ENCODE results near the gene C1QL4. TPM values are rescaled to one million over a fixed set of nuclear protein-coding genes. Genes with fewer than 3 reads are reported as not detected.
"Not testable (repeated sequence)": the region's sequence is repeated elsewhere in the genome, so short reads cannot be mapped to it uniquely, and the experiment has no call there.

Gene C1QL4
- total and polyA plus RNA-seq, 2 donors (not counting 1 experiment from before 2014, with no cell fraction given): not detected

DNA sequence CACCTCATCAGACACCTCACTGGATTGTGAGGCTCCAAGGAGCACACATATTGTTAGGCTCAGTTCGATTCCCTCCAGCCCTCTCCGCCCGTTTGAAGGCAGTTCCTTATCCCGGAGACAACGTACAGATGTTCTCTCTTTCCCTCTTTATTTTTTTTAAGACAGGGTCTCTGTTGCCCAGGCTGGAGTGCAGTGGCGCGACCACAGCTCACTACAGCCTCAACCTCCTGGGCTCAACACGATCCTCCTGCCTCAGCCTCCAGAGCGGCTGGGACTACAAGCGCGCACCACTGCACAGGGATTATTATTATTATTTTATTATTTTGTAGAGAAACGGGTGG, 14.7 kb downstream of the C1QL4 start:
- Mint-ChIP-seq H3K4me1 (peaks cover 23% of the 10 kb centered on the region), H3K27me3 (no peaks in the 10 kb centered on the region), H3K9me3 (ENCODE audit: insufficient read depth) (no peaks in the 10 kb centered on the region), H3K4me3 (peak overlapping the region; percentile 99), H3K27ac (peak overlapping the region; percentile 74)
- Histone ChIP-seq H2AFZ (ENCODE audit: insufficient read depth, low read depth, low read length, poor library complexity, severe bottlenecking) (peak overlapping the region; percentile 98), H3K79me2 (ENCODE audit: control insufficient read depth, insufficient read depth, low read length) (peaks cover 6% of the 10 kb centered on the region), H3K4me1 (ENCODE audit: control insufficient read depth in 2 of 2, insufficient read depth in 2 of 2, low read length in 2 of 2) (peaks cover 12 to 18% of the 10 kb centered on the region in 2 donors), H4K20me1 (ENCODE audit: control insufficient read depth, insufficient read depth, low read length, poor library complexity, severe bottlenecking) (no peaks in the 10 kb centered on the region), H3K4me3 (ENCODE audit: control extremely low read depth in 1 of 5, extremely low read depth in 1 of 5, insufficient read depth in 1 of 5, low read depth in 2 of 5, low read length in 4 of 5) (peak overlapping the region; percentile 47 to 85 (median 70)), H3K9me3 (ENCODE audit: control extremely low read depth in 1 of 3, control insufficient read depth in 2 of 3, insufficient read depth in 1 of 3, low read length in 2 of 3) (peaks cover 0 to 3% (median 0%) of the 10 kb centered on the region in 3 donors), H3K27ac (ENCODE audit: low read length in 2 of 2) (peak overlapping the region; percentile 40 to 74), H3K27me3 (replicated peaks in 1 of 4; ENCODE audit: control extremely low read depth in 1 of 4, control insufficient read depth in 3 of 4, insufficient read depth in 4 of 4, low read length in 3 of 4) (no peaks in the 10 kb centered on the region), H3K9ac (ENCODE audit: low read length) (peak overlapping the region; percentile 71), H3K36me3 (replicated peaks in 1 of 2; ENCODE audit: control extremely low read depth in 1 of 2, control insufficient read depth in 1 of 2, extremely low read depth in 1 of 2, insufficient read depth in 2 of 2, low read length in 1 of 2) (no peaks in the 10 kb centered on the region), H3K4me2 (replicated peaks; ENCODE audit: low read depth, low read length, poor library complexity, severe bottlenecking) (peak overlapping the region; percentile 95)
- ChIA-PET POLR2A (interaction anchor here (0.5 to 1.5 kb wide), 7 partner anchors 9 to 245 kb away, joined by 3 to 9 read pairs (median 3); partner anchors contain the start of genes DNAJC22 and MCRS1), CTCF (interaction anchor here (1.2 to 3.5 kb wide), 10 partner anchors 9 to 192 kb away, joined by 3 to 20 read pairs (median 12); partner anchors contain the start of genes C1QL4, DNAJC22 and SPATS2)
- WGBS (ENCODE audit: insufficient coverage): 58% methylated on average over 7 of the region's 12 CpGs
- intact Hi-C loops (cut with micrococcal nuclease): loop anchor here (1.0 to 2.0 kb wide), 2 partner anchors 15 to 470 kb away; partner anchors contain the start of genes C1QL4 and DDX23
- no peak for TF ChIP-seq EZH2 (IDR thresholded peaks at IDR 0.05; ENCODE audit: borderline replicate concordance, insufficient read depth, low read depth, low read length, poor library complexity, severe bottlenecking)
- TF ChIP-seq, protein P1, sequence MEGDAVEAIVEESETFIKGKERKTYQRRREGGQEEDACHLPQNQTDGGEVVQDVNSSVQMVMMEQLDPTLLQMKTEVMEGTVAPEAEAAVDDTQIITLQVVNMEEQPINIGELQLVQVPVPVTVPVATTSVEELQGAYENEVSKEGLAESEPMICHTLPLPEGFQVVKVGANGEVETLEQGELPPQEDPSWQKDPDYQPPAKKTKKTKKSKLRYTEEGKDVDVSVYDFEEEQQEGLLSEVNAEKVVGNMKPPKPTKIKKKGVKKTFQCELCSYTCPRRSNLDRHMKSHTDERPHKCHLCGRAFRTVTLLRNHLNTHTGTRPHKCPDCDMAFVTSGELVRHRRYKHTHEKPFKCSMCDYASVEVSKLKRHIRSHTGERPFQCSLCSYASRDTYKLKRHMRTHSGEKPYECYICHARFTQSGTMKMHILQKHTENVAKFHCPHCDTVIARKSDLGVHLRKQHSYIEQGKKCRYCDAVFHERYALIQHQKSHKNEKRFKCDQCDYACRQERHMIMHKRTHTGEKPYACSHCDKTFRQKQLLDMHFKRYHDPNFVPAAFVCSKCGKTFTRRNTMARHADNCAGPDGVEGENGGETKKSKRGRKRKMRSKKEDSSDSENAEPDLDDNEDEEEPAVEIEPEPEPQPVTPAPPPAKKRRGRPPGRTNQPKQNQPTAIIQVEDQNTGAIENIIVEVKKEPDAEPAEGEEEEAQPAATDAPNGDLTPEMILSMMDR (IDR thresholded peaks at IDR 0.05): no peak
- ATAC-seq (ENCODE audit: low read depth): no peak
- no peak for DNase-seq

DNA sequence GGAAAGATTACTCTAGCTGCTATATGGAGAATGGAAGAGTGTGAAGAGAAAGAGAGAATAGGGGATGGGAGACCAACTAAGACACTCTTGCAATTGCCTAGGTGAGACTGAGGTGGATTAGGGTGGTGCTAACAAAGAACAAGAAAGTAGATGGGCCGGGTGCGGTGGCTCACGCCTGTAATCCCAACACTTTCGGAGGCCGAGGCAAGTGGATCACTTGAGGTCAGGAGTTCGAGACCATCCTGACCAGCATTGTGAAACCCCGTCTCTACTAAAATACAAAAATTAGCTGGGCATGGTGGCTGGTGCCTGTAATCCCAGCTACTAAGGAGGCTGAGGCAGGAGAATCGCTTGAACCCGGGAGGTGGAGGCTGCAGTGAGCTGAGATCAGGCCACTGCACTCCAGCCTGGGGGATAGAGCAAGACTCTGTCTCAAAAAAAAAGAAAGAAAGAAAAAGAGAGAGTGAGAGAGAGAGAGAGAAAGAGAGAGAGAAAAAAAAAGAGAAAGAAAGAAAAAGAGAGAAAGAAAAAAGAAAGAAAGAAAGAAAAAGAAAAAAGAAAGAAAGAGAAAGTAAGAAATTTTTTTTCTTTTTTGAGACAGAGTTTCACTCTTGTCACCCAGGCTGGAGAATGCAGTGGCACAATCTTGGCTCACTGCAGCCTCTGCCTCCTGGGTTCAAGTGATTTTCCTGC, 16.4 kb downstream of the C1QL4 start:
- H3K79me2 ChIP-seq (ENCODE audit: control insufficient read depth, insufficient read depth, low read length); H3K9me3 Mint-ChIP-seq (ENCODE audit: insufficient read depth); H2AFZ ChIP-seq (ENCODE audit: insufficient read depth, low read depth, low read length, poor library complexity, severe bottlenecking); H3K27me3 ChIP-seq (replicated peaks in 1 of 4; ENCODE audit: control extremely low read depth in 1 of 4, control insufficient read depth in 3 of 4, insufficient read depth in 4 of 4, low read length in 3 of 4); H3K9ac ChIP-seq (ENCODE audit: low read length); intact Hi-C loops (cut with micrococcal nuclease); H3K27me3 Mint-ChIP-seq; H3K9me3 ChIP-seq (ENCODE audit: control extremely low read depth in 1 of 3, control insufficient read depth in 2 of 3, insufficient read depth in 1 of 3, low read length in 2 of 3); POLR2A ChIA-PET; H3K4me3 ChIP-seq (ENCODE audit: control extremely low read depth in 1 of 5, extremely low read depth in 1 of 5, insufficient read depth in 1 of 5, low read depth in 2 of 5, low read length in 4 of 5); H3K4me2 ChIP-seq (replicated peaks; ENCODE audit: low read depth, low read length, poor library complexity, severe bottlenecking); H3K36me3 ChIP-seq (replicated peaks in 1 of 2; ENCODE audit: control extremely low read depth in 1 of 2, control insufficient read depth in 1 of 2, extremely low read depth in 1 of 2, insufficient read depth in 2 of 2, low read length in 1 of 2); DNase-seq; H3K27ac ChIP-seq (ENCODE audit: low read length in 2 of 2); ATAC-seq (ENCODE audit: low read depth); H4K20me1 ChIP-seq (ENCODE audit: control insufficient read depth, insufficient read depth, low read length, poor library complexity, severe bottlenecking): not testable (repeated sequence)
- TF ChIP-seq, protein P1 (IDR thresholded peaks at IDR 0.05): peak; percentile 16
- Mint-ChIP-seq H3K27ac (peak overlapping the region; percentile 2), H3K4me3 (peak overlapping the region; percentile 1), H3K4me1 (peaks cover 23% of the 10 kb centered on the region)
- 100% methylated on average over 3 of the region's 9 CpGs for WGBS (ENCODE audit: insufficient coverage)
- H3K4me1 ChIP-seq (ENCODE audit: control insufficient read depth in 2 of 2, insufficient read depth in 2 of 2, low read length in 2 of 2): peaks cover 12 to 18% of the 10 kb centered on the region in 2 donors
- CTCF ChIA-PET: interaction anchor here (1.5 kb wide), 1 partner anchor 24 kb away, joined by 4 read pairs; no protein-coding TSS in a partner anchor

DNA sequence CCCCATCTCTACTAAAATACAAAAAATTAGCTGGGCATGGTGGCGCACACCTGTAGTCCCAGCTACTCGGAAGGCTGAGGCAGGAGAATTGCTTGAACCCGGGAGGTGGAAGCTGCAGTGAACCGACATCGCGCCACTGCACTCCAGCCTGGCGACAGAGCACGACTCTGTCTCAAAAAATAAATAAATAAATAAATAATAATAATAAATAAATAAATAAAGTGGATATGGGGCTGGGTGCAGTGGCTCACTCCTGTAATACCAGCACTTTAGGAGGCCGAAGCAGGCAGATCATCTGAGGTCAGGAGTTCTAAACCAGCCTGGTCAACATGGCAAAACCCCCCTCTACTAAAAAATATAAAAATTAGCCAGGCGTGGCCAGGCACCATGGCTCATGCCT, 19.9 kb downstream of the C1QL4 start:
- H3K4me3 Mint-ChIP-seq; H3K9ac ChIP-seq (ENCODE audit: low read length); H3K27me3 ChIP-seq (replicated peaks in 1 of 4; ENCODE audit: control extremely low read depth in 1 of 4, control insufficient read depth in 3 of 4, insufficient read depth in 4 of 4, low read length in 3 of 4); H3K27me3 Mint-ChIP-seq; POLR2A ChIA-PET; H3K9me3 ChIP-seq (ENCODE audit: control extremely low read depth in 1 of 3, control insufficient read depth in 2 of 3, insufficient read depth in 1 of 3, low read length in 2 of 3); H3K36me3 ChIP-seq (replicated peaks in 1 of 2; ENCODE audit: control extremely low read depth in 1 of 2, control insufficient read depth in 1 of 2, extremely low read depth in 1 of 2, insufficient read depth in 2 of 2, low read length in 1 of 2); ATAC-seq (ENCODE audit: low read depth); H3K4me3 ChIP-seq (ENCODE audit: control extremely low read depth in 1 of 5, extremely low read depth in 1 of 5, insufficient read depth in 1 of 5, low read depth in 2 of 5, low read length in 4 of 5); H3K9me3 Mint-ChIP-seq (ENCODE audit: insufficient read depth); H3K4me1 ChIP-seq (ENCODE audit: control insufficient read depth in 2 of 2, insufficient read depth in 2 of 2, low read length in 2 of 2); H3K4me2 ChIP-seq (replicated peaks; ENCODE audit: low read depth, low read length, poor library complexity, severe bottlenecking); H3K4me1 Mint-ChIP-seq; intact Hi-C loops (cut with micrococcal nuclease); DNase-seq; CTCF ChIA-PET; H2AFZ ChIP-seq (ENCODE audit: insufficient read depth, low read depth, low read length, poor library complexity, severe bottlenecking); H4K20me1 ChIP-seq (ENCODE audit: control insufficient read depth, insufficient read depth, low read length, poor library complexity, severe bottlenecking); H3K27ac ChIP-seq (ENCODE audit: low read length in 2 of 2); H3K79me2 ChIP-seq (ENCODE audit: control insufficient read depth, insufficient read depth, low read length); H3K27ac Mint-ChIP-seq: not testable (repeated sequence)
- 100% methylated on average over 1 of the region's 10 CpGs for WGBS (ENCODE audit: insufficient coverage)
